GM10847 (cell line): ENCODE measurements around the gene UBALD2.
A peak's percentile ranks its signal among the peaks of the same experiment; 100 is the strongest.

Experiments
- POLR2A ChIP-seq: IDR thresholded peaks from 2 replicates; pipeline ENCODE4 v1.6.1; 2011; ENCODE audit not compliant: insufficient read length; ENCODE audit errors: extremely low read depth

The UBALD2 gene

GRCh38 chr17:76261421-76262215 is 3.5 kb upstream of the UBALD2 start:
- no peak for TF ChIP-seq POLR2A

GRCh38 chr17:76262732-76263344 is 2.3 kb upstream of the UBALD2 start:
- TF ChIP-seq POLR2A = no peak

- TF ChIP-seq POLR2A = no peak
Measured at GRCh38 chr17:76263896-76264295, 1.3 kb upstream of the UBALD2 start.

GRCh38 chr17:76264425-76264754 is 758 bp upstream of the UBALD2 start:
- TF ChIP-seq POLR2A = no peak

- no peak for TF ChIP-seq POLR2A
Measured at GRCh38 chr17:76265624-76266243, 586 bp downstream of the UBALD2 start.

- TF ChIP-seq POLR2A = no peak
Measured at GRCh38 chr17:76266244-76266938, 1.2 kb downstream of the UBALD2 start.

- no peak for TF ChIP-seq POLR2A
Measured at GRCh38 chr17:76267051-76267576, 2.0 kb downstream of the UBALD2 start.

GRCh38 chr17:76268015-76268749 is 3.0 kb downstream of the UBALD2 start:
- TF ChIP-seq POLR2A = peak; percentile 89

- no peak for TF ChIP-seq POLR2A
Measured at GRCh38 chr17:76268991-76269981, 4.1 kb downstream of the UBALD2 start.

- peak; percentile 24 for TF ChIP-seq POLR2A
Measured at GRCh38 chr17:76270127-76270592, 5.0 kb downstream of the UBALD2 start.

GRCh38 chr17:76270770-76271668 is 5.9 kb downstream of the UBALD2 start:
- peak; percentile 54 for TF ChIP-seq POLR2A

- peak; percentile 72 for TF ChIP-seq POLR2A
Measured at GRCh38 chr17:76271669-76272540, 6.8 kb downstream of the UBALD2 start.
